HepG2 (cell line): ENCODE results near the gene SLC35A2. TPM values are rescaled to one million over a fixed set of nuclear protein-coding genes. Genes with fewer than 3 reads are reported as not detected.

Experiments
- ATAC-seq: fragments of 200-7000 bp; cut with Tn5 transposase; 3 replicates; pipeline ENCODE4 v1.9.1; 2020; ENCODE audit warnings: mild to moderate bottlenecking, moderate library complexity
- BruUV-seq: library from RNA; stranded (reverse); fragments of 400-500 nt; replicated peaks from 2 replicates; lab custom pipeline; 2021; lab: Mats Ljungman, UMichigan
- CTCF ChIA-PET: fragments of 300-600 bp; formaldehyde crosslinking; extraction: SDS; loops from one replicate; lab custom pipeline; 2021; ENCODE audit warnings: low total read pairs, inconsistent platforms, low intra/inter-chr PET ratio; lab: Yijun Ruan, JAX
- POLR2A ChIA-PET: fragments of 350-600 bp; sonication (Branson Sonifier 250); formaldehyde crosslinking; loops from one replicate; lab custom pipeline; 2020; ENCODE audit warnings: antibody characterized with exemption, inconsistent platforms; lab: Yijun Ruan, JAX
- DNase-seq: peaks from one replicate; pipeline ENCODE4 v3.0.0-alpha.2; 2015; ENCODE audit warnings: low spot score
- FAIRE-seq: peaks from 3 replicates; lab custom pipeline; 2011; peaks lifted over from hg19 to GRCh38; lab: Jason Lieb, UNC
- H2AFZ ChIP-seq: one replicate; pipeline ENCODE4 v1.6.1; 2011; ENCODE audit warnings: low read length, inconsistent platforms
- H3K27ac ChIP-seq: fragments of 300-600 bp; 3 replicates; pipeline ENCODE4 v1.8.0; 2011; ENCODE audit warnings: mixed run types, mild to moderate bottlenecking, mixed read lengths, low read length, inconsistent platforms; ENCODE audit not compliant: insufficient read depth; ENCODE audit errors: extremely low read length
- H3K27me3 ChIP-seq, 2 experiments: fragments of 200-600 bp in 1 of 2; 2 replicates in 1 of 2; 3 replicates in 1 of 2; pipeline versions ENCODE4 v1.6.0 to v1.8.0; 2011; ENCODE audit warnings: low read length in 2 of 2, mild to moderate bottlenecking in 2 of 2, moderate library complexity in 2 of 2, inconsistent platforms in 1 of 2; ENCODE audit not compliant: insufficient read depth in 2 of 2, control insufficient read depth in 1 of 2
- H3K36me3 ChIP-seq, 2 experiments: fragments of 200-600 bp in 1 of 2; replicated peaks in 1 of 2; 2 replicates in 1 of 2; 3 replicates in 1 of 2; pipeline versions ENCODE4 v1.5.1 to v1.8.0; 2011; ENCODE audit warnings: low read length in 2 of 2, inconsistent platforms in 1 of 2; ENCODE audit not compliant: insufficient read depth in 2 of 2, control insufficient read depth in 1 of 2
- H3K4me1 ChIP-seq: 2 replicates; pipeline ENCODE4 v1.5.1; 2012; ENCODE audit warnings: low read length, inconsistent platforms; ENCODE audit not compliant: insufficient read depth
- H3K4me2 ChIP-seq: 2 replicates; pipeline ENCODE4 v1.6.0; 2011; ENCODE audit warnings: low read depth, low read length, inconsistent platforms
- H3K4me3 ChIP-seq, 3 experiments: fragments of 200-600 bp in 1 of 3; sonication (generic), shearing (Covaris generic) in 1 of 3; replicated peaks in 1 of 3; 2 replicates each; pipeline ENCODE4 v1.5.1; 2011 to 2016; ENCODE audit warnings: low read length in 3 of 3, inconsistent platforms in 2 of 3, low read depth in 2 of 3, mild to moderate bottlenecking in 2 of 3, control low read depth in 1 of 3, mixed read lengths in 1 of 3; ENCODE audit not compliant: insufficient read depth in 1 of 3
- H3K79me2 ChIP-seq: one replicate; pipeline ENCODE4 v1.6.1; 2011; ENCODE audit warnings: low read length, inconsistent platforms; ENCODE audit not compliant: insufficient read depth
- H3K9ac ChIP-seq: 2 replicates; pipeline ENCODE4 v1.6.0; 2011; ENCODE audit warnings: mild to moderate bottlenecking, low read depth, low read length, inconsistent platforms; ENCODE audit not compliant: insufficient read depth
- H3K9me3 ChIP-seq: 2 replicates; pipeline ENCODE4 v1.5.1; 2012; ENCODE audit warnings: mild to moderate bottlenecking, low read length
- H4K20me1 ChIP-seq: 2 replicates; pipeline ENCODE4 v1.6.0; 2011; ENCODE audit warnings: inconsistent platforms, mild to moderate bottlenecking, low read length, moderate library complexity; ENCODE audit not compliant: insufficient read depth
- MIER2 ChIP-seq: IDR thresholded peaks from 2 replicates; pipeline ENCODE4 v1.6.1; 2016; ENCODE audit warnings: missing biosample characterization, missing genetic modification reagents
- SAP130 ChIP-seq: IDR thresholded peaks from 2 replicates; pipeline ENCODE4 v1.6.1; 2016; ENCODE audit warnings: low read depth
- WGBS: methylation state at CpG from one replicate; pipeline ENCODE4 v1.1.6; 2017; ENCODE audit warnings: low lambda C conversion rate; 5-methylcytosine and 5-hydroxymethylcytosine counted together
- in situ Hi-C: cut with HindIII; loops from 2 replicates; pipeline ENCODE4 v1.10.0; 2017; ENCODE audit warnings: low pct_unique_long_range_greater_than_20kb; ENCODE audit not compliant: extremely low pct_ligation_motif_present
- intact Hi-C: fragments of 100-400 bp; cut with micrococcal nuclease; formaldehyde crosslinking; loops from one replicate; pipeline ENCODE4 v1.10.0; 2022; ENCODE audit not compliant: unreplicated experiment
- polyA plus RNA-seq, 8 experiments: library from polyadenylated mRNA; depleted of rRNA in 3 of 8; stranded (reverse) in 7 of 8; unstranded in 1 of 8; fragments of >200 nt; fragmentation: Illumina TruSeq in 4 of 8; extraction: Trizol in 4 of 8; gene quantifications; 2 replicates each; pipeline versions ENCODE4 v1.2.1 to v1.2.3, GENCODE V29; 2011 to 2016; ENCODE audit warnings: low read depth in 4 of 8, missing spikeins in 1 of 8, mixed read lengths in 1 of 8; ENCODE audit not compliant: insufficient read depth in 1 of 8
- total RNA-seq, 5 experiments: library from RNA; depleted of rRNA; stranded (reverse); fragments of >200 nt; fragmentation: Illumina TruSeq; extraction: Trizol; gene quantifications; 2 replicates each; pipeline ENCODE4 v1.2.3, GENCODE V29; 2016; ENCODE audit warnings: low read depth in 1 of 5
- TF ChIP-seq, protein P1 (sequence below): sonication (generic); formaldehyde crosslinking; IDR thresholded peaks from 2 replicates; pipeline ENCODE4 v1.4.0; 2020; ENCODE audit warnings: low read depth, missing genetic modification reagents

The SLC35A2 gene
- total and polyA plus RNA-seq, 2 of the 13 experiments (the other 11 are each of a cell fraction or from before 2014, with no cell fraction given), result 32.1 to 40.8 TPM

DNA sequence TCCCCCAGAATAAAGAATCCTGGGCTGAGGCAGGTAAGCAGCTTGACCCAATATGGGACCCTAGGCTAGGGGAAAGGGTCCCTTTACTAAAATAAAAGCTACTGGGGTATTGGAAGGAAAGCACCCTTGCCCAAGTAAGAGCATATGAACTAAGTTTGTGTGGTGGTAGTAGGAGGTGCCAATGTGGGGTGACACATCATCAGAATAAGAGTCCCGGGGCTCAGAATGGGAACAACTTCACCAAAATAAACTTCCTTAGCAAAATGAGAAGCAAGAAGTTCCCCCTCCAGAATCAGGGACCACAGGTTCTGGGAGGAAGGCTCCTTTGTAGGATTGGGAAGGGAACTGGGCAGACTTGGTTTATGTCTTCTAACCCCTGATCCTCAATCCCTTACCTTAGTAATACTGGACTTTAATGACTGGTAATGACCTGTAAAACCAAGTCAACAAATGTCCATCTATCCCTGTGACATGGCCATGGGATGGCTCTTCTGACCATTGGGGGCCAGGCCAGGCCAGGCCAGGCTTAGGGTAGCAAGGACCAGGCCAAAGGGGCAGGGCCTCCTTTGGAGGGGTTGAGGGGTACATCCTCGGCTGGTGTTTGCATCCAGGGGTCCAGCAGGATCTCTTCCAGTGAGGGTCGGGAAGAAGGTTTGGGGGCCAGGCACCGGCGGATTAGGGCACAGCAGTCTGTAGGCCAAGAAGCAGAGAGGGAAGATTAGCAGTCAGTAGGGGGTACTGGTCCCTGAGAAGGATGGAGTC, 2.3 kb upstream of the SLC35A2 start (continued):
- TF ChIP-seq SAP130 (CRISPR knock-in tag), result no peak

DNA sequence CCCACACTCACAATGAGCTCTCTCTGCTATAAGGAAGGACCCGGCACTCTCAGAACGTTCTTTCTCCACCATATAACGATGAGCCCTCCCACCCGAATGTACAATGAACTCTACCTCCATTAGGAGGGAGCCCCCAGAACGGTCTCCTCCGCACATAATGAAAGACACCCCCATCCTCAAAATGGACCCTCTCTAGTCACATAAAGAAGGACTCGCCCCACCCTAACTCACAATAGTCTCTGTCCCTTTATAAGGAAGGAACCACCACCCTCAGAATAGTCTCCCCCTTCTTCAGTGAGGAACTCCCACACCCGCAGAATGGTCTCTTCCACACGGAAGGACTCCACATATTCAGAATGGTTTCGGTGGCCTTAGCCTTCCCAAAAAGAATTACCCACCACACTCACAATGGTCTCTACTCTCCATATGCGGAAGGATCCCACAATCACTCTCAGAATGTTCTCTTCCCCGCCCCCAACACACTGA, 477 bp downstream of the SLC35A2 start:
- in situ Hi-C loops, result no loop called here
- no peak for FAIRE-seq
- Histone ChIP-seq H3K9me3 (no peaks in the 10 kb centered on the region), H4K20me1 (no peaks in the 10 kb centered on the region), H3K79me2 (peaks cover 17% of the 10 kb centered on the region)
- TF ChIP-seq, protein P1, sequence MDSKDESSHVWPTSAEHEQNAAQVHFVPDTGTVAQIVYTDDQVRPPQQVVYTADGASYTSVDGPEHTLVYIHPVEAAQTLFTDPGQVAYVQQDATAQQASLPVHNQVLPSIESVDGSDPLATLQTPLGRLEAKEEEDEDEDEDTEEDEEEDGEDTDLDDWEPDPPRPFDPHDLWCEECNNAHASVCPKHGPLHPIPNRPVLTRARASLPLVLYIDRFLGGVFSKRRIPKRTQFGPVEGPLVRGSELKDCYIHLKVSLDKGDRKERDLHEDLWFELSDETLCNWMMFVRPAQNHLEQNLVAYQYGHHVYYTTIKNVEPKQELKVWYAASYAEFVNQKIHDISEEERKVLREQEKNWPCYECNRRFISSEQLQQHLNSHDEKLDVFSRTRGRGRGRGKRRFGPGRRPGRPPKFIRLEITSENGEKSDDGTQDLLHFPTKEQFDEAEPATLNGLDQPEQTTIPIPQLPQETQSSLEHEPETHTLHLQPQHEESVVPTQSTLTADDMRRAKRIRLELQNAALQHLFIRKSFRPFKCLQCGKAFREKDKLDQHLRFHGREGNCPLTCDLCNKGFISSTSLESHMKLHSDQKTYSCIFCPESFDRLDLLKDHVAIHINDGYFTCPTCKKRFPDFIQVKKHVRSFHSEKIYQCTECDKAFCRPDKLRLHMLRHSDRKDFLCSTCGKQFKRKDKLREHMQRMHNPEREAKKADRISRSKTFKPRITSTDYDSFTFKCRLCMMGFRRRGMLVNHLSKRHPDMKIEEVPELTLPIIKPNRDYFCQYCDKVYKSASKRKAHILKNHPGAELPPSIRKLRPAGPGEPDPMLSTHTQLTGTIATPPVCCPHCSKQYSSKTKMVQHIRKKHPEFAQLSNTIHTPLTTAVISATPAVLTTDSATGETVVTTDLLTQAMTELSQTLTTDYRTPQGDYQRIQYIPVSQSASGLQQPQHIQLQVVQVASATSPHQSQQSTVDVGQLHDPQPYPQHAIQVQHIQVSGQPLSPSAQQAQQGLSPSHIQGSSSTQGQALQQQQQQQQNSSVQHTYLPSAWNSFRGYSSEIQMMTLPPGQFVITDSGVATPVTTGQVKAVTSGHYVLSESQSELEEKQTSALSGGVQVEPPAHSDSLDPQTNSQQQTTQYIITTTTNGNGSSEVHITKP (CRISPR knock-in tag), result peak; percentile 81
- no peak for TF ChIP-seq MIER2 (CRISPR knock-in tag)
- TF ChIP-seq, all 625 proteins: peak for 1
- peaks cover 28% of the 10 kb centered on the region for H3K4me1 ChIP-seq
- intact Hi-C loops, result loop anchor here (10.0 kb wide), 1 partner anchor 146 kb away; the partner anchor contains the start of gene GLOD5
- peak overlapping the region; percentile 83 for H3K9ac ChIP-seq
- H3K4me2 ChIP-seq, result peak overlapping the region; percentile 81
- peak overlapping the region; percentile 79 to 82 (median 81) for H3K4me3 ChIP-seq
- H3K27me3 ChIP-seq, result no peaks in the 10 kb centered on the region; a peak in 1 of 5 replicates
- no peak for ATAC-seq
- ChIA-PET POLR2A (interaction anchor here (1.2 to 3.1 kb wide), 4 partner anchors 14 to 109 kb away, joined by 4 to 42 read pairs (median 5); partner anchors contain the start of genes HDAC6, PQBP1 and TIMM17B), CTCF (no interaction called here)
- H3K36me3 ChIP-seq, result peaks cover 2 to 17% of the 10 kb centered on the region in 2 experiments; a peak in 2 of 5 replicates
- no TSS peak for BruUV-seq
- no peak for DNase-seq
- 0% methylated on average over 6 of the region's 12 CpGs for WGBS
- peak overlapping the region; percentile 81 for H3K27ac ChIP-seq
- H2AFZ ChIP-seq, result no peak overlapping the region
